ENCODE data around the gene COG5.

The COG5 gene

GRCh38 chr7:107563775-107564552 is at the start of gene COG5, which contains the start of gene DUS4L:
Gene COG5 (minus strand): TSS chr7:107563920. CDS start chr7:107563896, 24 bp downstream.
Gene DUS4L (plus strand): TSS chr7:107563971. CDS start chr7:107567071, 3,100 bp downstream.
- DNase-seq: peak; percentile 83

- no peak for DNase-seq
These were observed 49.7 kb upstream of the COG5 start for GRCh38 chr7:107613439-107613838.

DNA sequence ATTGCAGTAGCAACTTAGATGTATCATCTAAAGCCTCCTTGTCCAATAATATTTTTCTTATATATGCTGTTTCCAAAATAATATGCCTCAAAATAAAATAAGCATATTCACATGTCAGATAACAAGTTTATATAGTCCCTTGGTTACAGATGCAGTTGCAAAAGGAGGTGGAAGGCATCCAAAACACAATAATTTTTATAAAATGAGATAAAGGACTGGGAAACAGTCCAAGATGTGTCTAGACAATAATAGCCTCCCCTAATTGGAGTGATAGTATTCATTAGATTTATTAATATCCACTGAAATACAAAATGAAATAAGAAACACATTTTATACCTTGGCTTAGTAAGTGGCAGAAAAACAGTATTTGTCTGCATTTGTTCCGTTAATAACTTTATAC is 46.6 kb upstream of the COG5 start:
- no peak for DNase-seq

- no peak for DNase-seq
These were observed 46.1 kb upstream of the COG5 start for GRCh38 chr7:107609811-107610261.

- no peak for DNase-seq
These were observed 42.6 kb upstream of the COG5 start for GRCh38 chr7:107606303-107606702.

- no peak for DNase-seq
These were observed 41.6 kb upstream of the COG5 start for GRCh38 chr7:107605218-107605815.

DNA sequence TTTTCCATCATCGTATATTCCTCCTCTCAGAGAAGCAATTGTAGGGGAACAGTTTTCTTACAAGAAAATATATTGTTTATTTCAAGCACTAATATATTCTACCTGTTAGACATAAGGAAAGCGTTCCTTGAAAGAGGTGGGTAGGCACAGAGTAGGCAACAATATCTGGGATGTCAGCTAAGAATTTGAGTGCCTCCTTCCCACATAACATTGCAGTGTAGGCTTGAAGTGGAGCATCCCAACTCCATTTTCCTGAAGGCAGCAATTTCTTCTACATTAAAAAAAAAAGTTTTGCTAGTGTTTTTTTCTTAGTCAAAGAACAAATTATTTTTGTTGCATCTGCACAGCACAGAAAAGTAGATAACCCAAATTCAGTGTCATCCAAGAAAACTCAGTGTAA is 37.1 kb upstream of the COG5 start:
- DNase-seq: no peak

DNA sequence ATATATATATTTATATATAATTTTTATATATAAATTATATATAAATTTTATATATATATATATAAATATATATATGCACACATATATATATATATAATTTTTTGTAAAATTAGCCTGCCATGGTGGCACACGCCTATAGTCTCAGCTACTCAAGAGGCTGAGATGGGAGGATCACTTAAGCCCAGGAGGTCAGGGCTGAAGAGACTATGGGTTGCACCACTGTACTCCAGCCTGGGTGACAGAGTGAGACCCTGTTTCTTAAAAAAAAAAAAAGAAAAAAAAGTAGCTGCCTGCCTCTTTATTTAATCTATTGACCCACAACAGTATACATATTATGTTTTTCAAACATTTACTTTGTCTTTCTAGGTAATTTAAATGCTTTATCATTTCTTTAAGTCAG is 35.5 kb upstream of the COG5 start:
- no peak for DNase-seq

DNA sequence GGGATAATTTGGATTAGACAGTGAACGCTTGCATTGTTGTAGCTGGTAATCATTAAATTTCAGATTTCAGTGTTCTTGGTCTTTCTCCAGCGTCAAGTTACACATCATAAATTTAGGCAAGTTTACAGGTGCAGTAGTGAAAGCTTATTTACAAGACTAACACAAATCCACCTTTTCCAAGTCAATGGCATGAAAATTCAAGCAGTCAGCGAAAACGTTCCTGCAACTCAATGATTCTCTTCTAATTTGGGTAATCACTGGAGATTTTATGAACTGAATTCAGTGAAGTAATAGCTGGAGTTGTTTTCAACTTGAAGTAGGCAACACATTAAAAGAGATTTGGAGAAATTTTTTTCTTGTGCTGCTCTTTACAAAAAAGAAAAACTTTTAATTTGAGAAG is 34.2 kb upstream of the COG5 start:
- DNase-seq: no peak

DNA sequence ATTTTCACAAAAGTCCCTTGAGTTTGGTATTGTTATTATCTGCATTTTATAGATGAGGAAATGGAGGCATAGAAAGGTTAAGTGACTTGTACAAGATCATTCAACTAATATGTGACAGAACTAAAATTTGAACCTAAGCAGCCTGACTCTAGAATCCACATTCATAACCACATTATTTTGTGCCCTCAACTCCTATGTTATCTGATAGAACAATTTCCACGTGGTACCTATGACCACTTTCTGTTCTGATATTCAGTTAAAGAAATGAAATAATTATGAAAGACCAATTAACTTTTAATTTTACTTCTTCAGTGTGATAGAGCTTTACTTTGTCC is 33.8 kb upstream of the COG5 start:
- DNase-seq: no peak

GRCh38 chr7:107596881-107597581 is 33.3 kb upstream of the COG5 start:
- DNase-seq: no peak

DNA sequence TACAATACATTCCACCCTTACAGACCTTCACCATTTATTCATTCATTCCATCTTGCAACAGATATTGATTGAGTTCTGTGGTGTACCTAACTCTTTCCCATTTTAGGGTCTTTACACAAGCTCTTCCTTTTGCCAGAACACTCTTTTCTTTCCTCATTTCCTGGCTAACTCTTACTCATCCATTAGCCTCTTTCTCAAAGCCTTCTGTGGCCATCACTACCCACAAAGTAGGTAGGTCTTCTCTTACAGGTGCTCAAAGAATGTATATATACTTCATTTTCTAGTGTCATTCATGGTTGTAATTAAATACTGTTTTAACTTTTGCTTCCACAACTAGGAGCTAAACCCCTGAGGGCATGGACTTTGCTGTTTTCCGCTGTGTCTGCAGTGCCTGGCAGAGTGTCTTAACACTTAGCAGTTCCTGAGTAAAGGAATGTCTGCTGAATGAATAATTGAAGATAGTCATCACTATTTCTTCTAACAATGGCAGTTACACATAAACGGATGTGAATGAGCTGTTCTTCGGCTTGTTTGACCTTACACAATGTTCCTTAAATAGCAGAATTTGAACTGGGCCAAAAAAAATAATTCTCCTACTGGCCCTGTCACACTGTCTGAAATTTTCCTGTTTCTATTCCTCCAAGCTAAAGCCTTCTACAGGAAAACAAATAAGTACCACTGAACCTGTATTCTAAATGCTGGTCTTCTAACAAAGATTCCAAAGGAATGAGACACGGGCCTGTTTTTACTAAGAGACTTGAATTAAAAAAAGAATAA is 31.4 kb upstream of the COG5 start:
- DNase-seq: no peak

DNA sequence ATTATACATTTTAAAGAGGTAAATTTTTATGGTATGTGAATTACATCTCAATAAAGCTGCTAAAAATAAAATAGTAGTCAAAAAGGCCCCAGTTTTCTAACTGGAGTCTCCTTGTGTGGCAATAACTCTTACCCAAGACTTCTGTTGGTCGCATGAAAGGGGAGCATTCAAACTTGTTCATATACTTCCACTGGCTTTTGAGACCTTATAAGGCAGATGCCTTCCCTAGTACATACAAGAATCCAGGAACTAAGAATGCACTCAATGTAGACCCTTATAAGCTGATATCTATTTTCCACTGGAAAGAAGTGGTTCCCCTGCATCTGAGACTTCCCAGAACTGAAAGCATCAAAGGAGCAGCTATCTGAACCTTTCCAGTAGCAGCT is 29.3 kb upstream of the COG5 start:
- no peak for DNase-seq

GRCh38 chr7:107592361-107593024 is 28.8 kb upstream of the COG5 start:
- no peak for DNase-seq

DNA sequence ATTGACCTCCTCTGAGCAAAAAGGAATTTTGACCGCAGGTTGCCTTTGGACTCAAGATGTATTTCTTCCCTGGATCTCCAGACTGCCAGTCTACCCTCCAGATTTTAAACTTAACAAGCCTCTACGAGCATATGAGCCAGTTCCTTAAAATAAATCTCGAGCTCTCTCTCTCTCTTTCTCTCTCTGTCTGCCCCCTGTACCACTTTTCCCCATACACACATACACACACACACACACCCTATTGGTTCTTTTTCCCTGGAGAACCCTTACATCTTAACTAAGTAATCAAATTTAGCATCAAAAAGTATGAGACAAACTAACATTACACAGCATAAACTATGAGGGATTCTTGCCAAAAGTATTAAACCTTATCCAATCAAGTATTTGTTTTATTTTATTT is 27.7 kb upstream of the COG5 start:
- DNase-seq: no peak

- no peak for DNase-seq
These were observed 24.9 kb upstream of the COG5 start for GRCh38 chr7:107588529-107589130.

DNA sequence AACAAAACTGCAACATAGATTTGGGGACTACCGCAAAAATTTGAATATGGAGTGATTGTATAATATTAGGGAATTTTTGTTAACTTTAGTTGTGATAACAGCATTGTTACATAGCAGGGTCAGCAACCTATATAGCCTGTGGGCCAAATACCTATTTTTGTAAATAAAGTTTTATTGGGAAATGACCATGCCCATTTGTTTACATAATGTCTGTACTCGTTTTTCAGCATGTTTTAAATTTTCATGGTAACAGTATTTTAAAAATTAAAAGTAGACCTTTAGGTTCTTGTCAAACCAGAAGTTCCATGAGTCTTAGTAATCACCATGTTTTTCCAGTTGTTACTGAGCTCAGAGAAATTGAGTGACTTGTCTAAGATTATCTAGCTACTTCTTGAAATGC is 21.0 kb upstream of the COG5 start:
- no peak for DNase-seq

- no peak for DNase-seq
These were observed 19.2 kb upstream of the COG5 start for GRCh38 chr7:107582875-107583274.

- DNase-seq: no peak
These were observed 17.8 kb upstream of the COG5 start for GRCh38 chr7:107581387-107582013.

DNA sequence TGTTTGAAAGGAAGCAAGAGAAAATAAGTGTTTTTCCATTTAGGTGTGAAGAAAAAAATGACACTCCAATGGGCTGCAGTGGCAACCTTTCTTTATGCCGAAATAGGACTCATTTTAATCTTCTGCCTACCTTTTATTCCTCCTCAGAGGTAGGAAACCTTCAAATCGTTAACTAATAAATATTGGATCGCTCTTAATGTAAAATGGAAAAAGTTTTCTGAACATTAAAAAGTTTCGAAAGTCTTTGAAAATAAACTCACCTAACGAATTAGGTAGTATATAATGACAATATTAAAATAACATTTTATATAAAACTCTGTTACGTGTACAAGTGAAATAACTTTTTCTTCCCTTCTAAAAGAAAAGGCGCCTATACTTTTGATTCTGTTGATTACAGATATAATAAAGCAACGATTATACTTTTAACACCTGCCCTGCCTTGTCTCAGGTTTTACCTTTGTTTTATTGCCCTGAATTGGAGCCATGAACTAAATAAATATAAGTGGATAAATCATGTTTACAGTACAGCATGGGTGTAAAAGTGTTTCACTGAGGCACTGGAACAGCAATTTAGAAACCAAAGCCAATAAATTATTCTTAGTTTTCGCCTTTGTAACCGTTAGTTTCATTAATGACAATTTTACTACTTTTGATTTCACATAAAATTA is 17.1 kb upstream of the COG5 start:
- no peak for DNase-seq

Data from stimulated activated CD4-positive, alpha-beta T cell treated with anti-CD3 and anti-CD28 coated beads, Interleukin-12 subunit alpha, Interleukin-12 subunit beta, amount 100 ng/mL, for 4 hours (primary cell).